Subcutaneous abdominal adipose tissue (tissue), 5 donors: Measurements from ENCODE around the gene WIF1.

Source experiments
- H3K27ac ChIP-seq: one replicate; pipeline ENCODE4 v1.7.0; 2013; ENCODE audit warnings: low read depth, mild to moderate bottlenecking, inconsistent platforms, low read length, moderate library complexity
- H3K27me3 ChIP-seq, 5 donors: one replicate each; pipeline ENCODE4 v1.7.0; 2013; ENCODE audit warnings: low read length in 5 of 5, inconsistent platforms in 1 of 5; ENCODE audit not compliant: control insufficient read depth in 5 of 5, insufficient read depth in 4 of 5
- H3K36me3 ChIP-seq, 5 donors: one replicate each; pipeline ENCODE4 v1.7.0; 2013; ENCODE audit warnings: low read length in 5 of 5; ENCODE audit not compliant: control insufficient read depth in 5 of 5, insufficient read depth in 5 of 5
- H3K4me1 ChIP-seq, 5 donors: one replicate each; pipeline ENCODE4 v1.7.0; 2013; ENCODE audit warnings: low read length in 5 of 5, mild to moderate bottlenecking in 3 of 5, moderate library complexity in 1 of 5; ENCODE audit not compliant: control insufficient read depth in 5 of 5, insufficient read depth in 5 of 5
- H3K4me3 ChIP-seq, 5 donors: one replicate each; pipeline ENCODE4 v1.7.0; 2013; ENCODE audit warnings: low read length in 5 of 5, low read depth in 1 of 5
- H3K9ac ChIP-seq, 5 donors: one replicate each; pipeline ENCODE4 v1.7.0; 2013; ENCODE audit warnings: low read length in 5 of 5, mild to moderate bottlenecking in 4 of 5, moderate library complexity in 3 of 5
- H3K9me3 ChIP-seq, 5 donors: one replicate each; pipeline ENCODE4 v1.7.0; 2013; ENCODE audit warnings: low read length in 5 of 5; ENCODE audit not compliant: control insufficient read depth in 5 of 5
- donor health status: healthy.
- donor health status: healthy.
- donor health status: healthy.
- donor health status: healthy.
- donor health status: healthy.

The WIF1 gene

DNA sequence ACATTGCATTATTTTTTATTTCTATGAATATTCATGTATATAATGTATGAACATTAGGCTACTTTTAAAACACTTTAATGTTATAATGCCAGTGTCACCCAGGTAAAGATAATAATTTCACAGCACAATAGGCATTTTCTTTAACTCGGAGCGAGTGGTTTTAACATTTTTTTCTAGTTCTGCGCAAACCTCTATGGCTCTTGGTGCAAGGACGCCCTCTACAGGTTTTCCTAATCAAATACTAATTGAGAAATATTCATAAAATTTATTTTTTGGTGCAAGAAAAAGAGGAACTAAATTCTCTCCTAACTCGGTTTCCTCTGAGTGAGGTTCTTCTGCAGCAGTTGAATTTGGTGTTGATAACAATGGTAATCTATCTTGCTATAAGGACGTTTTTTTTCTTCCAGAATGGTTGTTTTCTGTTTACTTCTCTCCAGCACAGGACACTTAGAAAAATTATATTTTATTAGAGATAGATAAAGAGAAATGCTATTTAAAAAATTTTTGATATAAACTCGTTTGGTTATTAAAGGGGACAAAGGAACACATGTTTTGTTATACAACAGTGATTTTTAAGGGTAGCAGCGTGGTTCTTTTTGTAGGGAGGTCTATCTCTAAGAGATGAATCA, 2.4 kb upstream of the WIF1 start:
- Histone ChIP-seq H3K9me3 (no peaks in the 10 kb centered on the region), H3K4me1 (peaks cover 0 to 13% (median 8%) of the 10 kb centered on the region in 5 donors), H3K9ac (no peak overlapping the region), H3K4me3 (no peak overlapping the region), H3K36me3 (no peaks in the 10 kb centered on the region), H3K27me3 (peaks cover 20 to 34% (median 32%) of the 10 kb centered on the region in 5 donors), H3K27ac (no peak overlapping the region)

DNA sequence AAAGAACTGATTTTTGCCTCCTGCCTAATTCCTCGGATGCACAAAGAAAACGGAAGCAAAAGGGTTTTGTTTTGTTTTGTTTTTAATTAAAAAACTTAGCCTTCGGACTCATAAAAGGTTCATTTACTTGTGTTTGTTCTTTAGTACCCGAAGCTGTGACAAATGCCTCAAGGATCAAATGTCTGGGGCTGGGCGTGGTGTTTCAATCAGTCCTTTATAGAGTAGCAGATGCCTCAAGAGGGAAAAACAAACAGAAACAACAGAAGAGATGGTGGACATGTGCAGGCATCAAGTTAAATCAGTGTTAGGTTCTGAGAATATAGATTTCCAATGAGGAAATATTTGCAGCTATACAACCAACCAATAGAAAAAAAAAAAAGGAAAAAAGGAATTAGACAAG, 1.6 kb upstream of the WIF1 start:
- H3K27me3 ChIP-seq: peaks cover 20 to 39% (median 33%) of the 10 kb centered on the region in 5 donors
- no peak overlapping the region for H3K9ac ChIP-seq
- H3K9me3 ChIP-seq: no peaks in the 10 kb centered on the region
- peaks cover 0 to 13% (median 8%) of the 10 kb centered on the region in 5 donors for H3K4me1 ChIP-seq
- H3K36me3 ChIP-seq: no peaks in the 10 kb centered on the region
- H3K4me3 ChIP-seq: no peak overlapping the region
- no peak overlapping the region for H3K27ac ChIP-seq

DNA sequence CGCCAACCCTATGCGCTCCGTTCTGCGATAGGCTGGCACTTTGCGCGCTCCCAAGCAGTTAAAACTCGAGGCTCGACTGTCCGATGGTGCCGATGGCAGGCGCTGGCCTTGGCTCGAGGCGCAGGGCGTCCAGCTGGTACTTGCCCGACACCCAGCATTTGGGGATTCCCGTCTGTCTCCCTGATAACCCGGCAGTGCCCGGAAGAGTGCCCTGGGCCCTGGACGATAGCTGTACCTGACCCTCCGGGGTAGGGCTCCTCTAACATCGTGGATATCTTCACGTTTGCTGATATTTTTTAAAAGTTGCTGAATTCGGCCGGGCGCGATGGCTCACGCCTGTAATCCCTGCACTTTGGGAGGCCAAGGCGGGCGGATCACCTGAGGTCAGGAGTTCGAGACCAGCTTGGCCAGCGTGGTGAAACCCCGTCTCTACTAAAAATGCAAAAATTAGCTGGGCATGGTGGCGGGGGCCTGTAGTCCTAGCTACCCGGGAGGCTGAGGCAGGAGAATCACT, 908 bp upstream of the WIF1 start:
- no peak overlapping the region for H3K27ac ChIP-seq
- H3K27me3 ChIP-seq: peaks cover 20 to 45% (median 33%) of the 10 kb centered on the region in 5 donors
- no peak overlapping the region for H3K9ac ChIP-seq
- no peaks in the 10 kb centered on the region for H3K9me3 ChIP-seq
- no peak overlapping the region for H3K4me3 ChIP-seq
- H3K4me1 ChIP-seq: peaks cover 0 to 13% (median 8%) of the 10 kb centered on the region in 5 donors
- no peaks in the 10 kb centered on the region for H3K36me3 ChIP-seq

DNA sequence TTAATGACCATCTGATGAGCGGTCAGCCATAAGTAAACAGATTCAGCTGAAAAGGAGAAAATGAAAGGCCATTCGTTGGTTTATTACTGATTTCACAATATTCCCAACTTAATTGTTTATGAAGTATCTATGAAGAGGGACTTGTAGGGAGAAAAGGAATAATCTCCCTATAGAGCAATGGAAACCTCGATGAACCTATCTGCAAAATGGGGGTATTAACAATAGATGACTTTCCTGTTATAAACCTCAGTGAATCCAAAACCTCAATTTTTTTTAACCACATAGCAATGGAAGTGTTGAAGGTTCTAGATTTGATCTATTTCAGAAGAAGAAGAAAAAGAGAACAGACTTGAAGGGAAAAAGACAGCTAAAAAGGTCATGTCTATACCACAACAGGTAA, 2.0 kb downstream of the WIF1 start:
- Histone ChIP-seq H3K36me3 (no peaks in the 10 kb centered on the region), H3K9ac (no peak overlapping the region), H3K27ac (no peak overlapping the region), H3K27me3 (peaks cover 12 to 40% (median 26%) of the 10 kb centered on the region in 5 donors), H3K4me3 (no peak overlapping the region), H3K4me1 (peaks cover 0 to 12% (median 8%) of the 10 kb centered on the region in 5 donors), H3K9me3 (no peaks in the 10 kb centered on the region)

DNA sequence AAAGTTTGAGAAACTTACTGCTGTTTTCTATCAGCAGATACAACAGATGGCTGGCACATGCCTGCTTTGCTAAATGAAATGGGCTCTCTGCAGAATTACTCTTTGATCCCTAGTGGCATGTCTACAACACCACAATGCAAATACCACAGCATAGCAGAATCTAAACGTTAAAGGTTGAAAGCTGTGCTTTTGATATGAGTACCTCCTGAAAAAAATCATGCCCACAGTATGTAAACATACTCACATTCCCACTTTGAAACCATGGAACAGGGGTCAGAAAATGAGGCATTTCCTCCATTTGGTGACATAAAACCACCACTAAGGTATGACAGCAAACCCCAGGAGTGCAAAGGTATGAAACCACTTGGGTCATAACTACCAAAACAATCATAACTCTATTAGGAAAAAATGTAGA, 7.5 kb downstream of the WIF1 start:
- Histone ChIP-seq H3K36me3 (no peaks in the 10 kb centered on the region), H3K4me3 (no peak overlapping the region), H3K9ac (no peak overlapping the region), H3K27me3 (peaks cover 0 to 24% (median 7%) of the 10 kb centered on the region in 5 donors), H3K4me1 (no peaks in the 10 kb centered on the region), H3K27ac (no peak overlapping the region), H3K9me3 (no peaks in the 10 kb centered on the region)

DNA sequence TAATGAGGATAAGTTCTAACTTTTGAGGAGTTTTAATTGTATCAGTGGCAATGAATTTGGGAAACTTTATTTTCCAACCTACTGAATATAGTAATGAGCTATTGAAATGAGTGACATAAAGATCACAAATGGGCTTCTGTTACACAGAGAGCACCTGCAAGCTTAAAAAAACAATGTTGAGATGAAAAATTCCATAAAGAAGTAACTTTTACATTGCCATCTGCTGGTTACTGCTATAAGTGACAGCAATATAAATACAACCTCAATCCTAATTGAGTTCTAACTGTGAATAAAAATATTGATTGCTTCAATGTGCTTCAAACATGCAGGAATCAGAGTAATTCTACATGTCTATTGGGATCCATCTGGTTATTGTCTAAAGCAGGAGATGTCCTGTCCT, 14.2 kb downstream of the WIF1 start:
- Histone ChIP-seq H3K4me3 (no peak overlapping the region), H3K4me1 (peaks cover 0 to 1% (median 0%) of the 10 kb centered on the region in 5 donors), H3K27me3 (peaks cover 0 to 4% (median 0%) of the 10 kb centered on the region in 5 donors), H3K9me3 (no peaks in the 10 kb centered on the region), H3K9ac (no peak overlapping the region), H3K36me3 (no peaks in the 10 kb centered on the region), H3K27ac (no peak overlapping the region)

DNA sequence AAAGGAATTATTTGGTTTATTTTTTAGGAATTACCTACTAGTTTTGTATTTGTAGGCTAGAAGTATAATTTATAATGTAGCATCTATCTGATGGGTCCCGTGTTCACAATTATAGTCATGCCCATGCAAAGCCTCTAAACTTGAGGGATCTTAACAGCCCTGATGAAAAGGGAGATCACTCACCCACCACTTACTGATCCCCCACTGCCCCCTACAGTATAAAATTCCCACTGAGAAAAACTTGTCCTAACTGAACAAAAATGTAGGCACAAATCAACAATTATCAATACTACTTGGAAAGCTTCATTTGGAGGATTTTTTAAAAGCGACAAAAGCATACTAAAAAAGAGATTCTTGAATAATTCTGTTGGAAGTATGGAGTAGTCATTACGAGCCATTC, 21.0 kb downstream of the WIF1 start:
- no peaks in the 10 kb centered on the region for H3K36me3 ChIP-seq
- peaks cover 0 to 12% (median 8%) of the 10 kb centered on the region in 5 donors for H3K4me1 ChIP-seq
- no peaks in the 10 kb centered on the region for H3K27me3 ChIP-seq
- no peak overlapping the region for H3K27ac ChIP-seq
- H3K4me3 ChIP-seq: no peak overlapping the region
- no peak overlapping the region for H3K9ac ChIP-seq
- H3K9me3 ChIP-seq: no peaks in the 10 kb centered on the region

DNA sequence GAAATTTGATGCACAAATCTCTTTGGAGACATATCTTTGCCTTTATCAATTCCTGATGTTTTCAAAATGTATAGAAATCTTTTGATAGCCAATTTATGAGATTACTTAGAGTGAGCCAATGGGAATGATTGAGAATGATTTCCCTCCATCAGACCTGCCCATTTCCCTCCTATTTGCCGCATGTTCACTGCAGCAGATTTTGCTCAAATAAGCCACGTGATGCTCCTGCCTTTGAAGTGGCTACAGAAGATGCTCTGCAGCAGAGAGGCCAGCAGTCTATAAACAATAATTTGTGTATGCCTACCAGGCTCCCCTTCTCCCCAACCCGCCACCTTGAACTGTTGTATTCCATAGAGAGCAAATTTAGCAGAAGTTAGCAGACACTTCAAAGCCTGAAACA, 21.9 kb downstream of the WIF1 start:
- H3K27ac ChIP-seq: no peak overlapping the region
- H3K27me3 ChIP-seq: peaks cover 0 to 2% (median 0%) of the 10 kb centered on the region in 5 donors
- H3K4me3 ChIP-seq: no peak overlapping the region
- peaks cover 0 to 12% (median 8%) of the 10 kb centered on the region in 5 donors for H3K4me1 ChIP-seq
- H3K9me3 ChIP-seq: no peaks in the 10 kb centered on the region
- H3K9ac ChIP-seq: no peak overlapping the region
- no peaks in the 10 kb centered on the region for H3K36me3 ChIP-seq

DNA sequence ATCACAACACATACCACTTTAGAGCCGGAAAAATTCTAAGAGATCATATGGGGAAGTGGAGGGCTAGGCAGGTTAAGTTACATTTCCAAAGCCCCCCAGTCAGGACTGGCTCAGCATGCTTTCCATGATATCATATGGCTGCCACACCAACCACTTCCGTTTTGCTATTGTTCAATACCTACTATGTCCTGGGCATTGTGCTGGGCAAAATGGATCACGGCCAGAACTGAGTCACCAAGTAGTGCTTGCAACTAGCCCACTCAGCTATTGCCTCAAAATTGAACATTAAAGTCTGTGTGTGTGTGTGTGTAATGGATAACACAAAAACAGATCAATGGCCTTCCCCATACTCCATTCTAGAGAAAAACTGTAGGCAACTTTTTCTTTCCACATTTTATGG, 22.7 kb downstream of the WIF1 start:
- H3K36me3 ChIP-seq: no peaks in the 10 kb centered on the region
- H3K27ac ChIP-seq: no peak overlapping the region
- H3K9ac ChIP-seq: no peak overlapping the region
- peaks cover 0 to 3% (median 0%) of the 10 kb centered on the region in 5 donors for H3K27me3 ChIP-seq
- no peaks in the 10 kb centered on the region for H3K9me3 ChIP-seq
- H3K4me3 ChIP-seq: no peak overlapping the region
- peaks cover 0 to 12% (median 8%) of the 10 kb centered on the region in 5 donors for H3K4me1 ChIP-seq

DNA sequence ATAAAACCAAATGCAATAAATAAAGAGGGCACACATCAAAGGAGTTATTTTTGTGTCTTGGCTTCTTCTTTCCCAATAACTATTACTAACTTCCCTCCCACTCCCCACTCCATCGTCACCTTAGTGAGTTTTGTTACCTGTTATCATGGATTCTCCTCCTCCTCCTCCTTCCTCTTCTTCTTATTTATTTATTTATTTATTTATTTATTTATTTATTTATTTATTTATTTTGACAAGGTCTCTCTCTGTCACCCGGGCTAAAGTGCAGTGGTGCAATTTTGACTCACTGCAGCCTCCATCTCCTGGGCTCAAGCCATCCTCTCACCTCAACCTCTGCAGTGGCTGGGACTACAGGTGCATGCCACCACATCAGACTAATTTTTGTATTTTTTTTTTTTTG, 26.4 kb downstream of the WIF1 start:
- Histone ChIP-seq H3K27ac (no peak overlapping the region), H3K4me1 (no peaks in the 10 kb centered on the region), H3K36me3 (no peaks in the 10 kb centered on the region), H3K9ac (no peak overlapping the region), H3K9me3 (no peaks in the 10 kb centered on the region), H3K4me3 (no peak overlapping the region), H3K27me3 (peaks cover 0 to 9% (median 5%) of the 10 kb centered on the region in 5 donors)
